RWPE2 (cell line): ENCODE results near the gene ARFIP1.

ENCODE experiments used
- ATAC-seq: fragments of 200-7000 bp; cut with Tn5 transposase; 3 replicates; pipeline ENCODE4 v1.9.1; 2021; ENCODE audit warnings: low read depth
- DNase-seq: peaks from one replicate; pipeline ENCODE4 v3.0.0-alpha.2; 2020; ENCODE audit warnings: low spot score
- H3K27ac ChIP-seq: fragments of 450-650 bp; 2 replicates; pipeline ENCODE4 v1.5.1; 2017; ENCODE audit warnings: mild to moderate bottlenecking; ENCODE audit not compliant: poor library complexity, severe bottlenecking
- H3K27me3 ChIP-seq: fragments of 250-450 bp; sonication (Bioruptor Pico); 2 replicates; pipeline ENCODE4 v1.5.1; 2021; ENCODE audit warnings: mild to moderate bottlenecking, moderate library complexity; ENCODE audit not compliant: insufficient read depth, poor library complexity, severe bottlenecking
- H3K36me3 ChIP-seq: fragments of 250-450 bp; sonication (Bioruptor Pico); 2 replicates; pipeline ENCODE4 v1.5.1; 2020; ENCODE audit warnings: low read depth, mild to moderate bottlenecking, moderate library complexity
- H3K4me1 ChIP-seq: fragments of 250-450 bp; sonication (Bioruptor Pico); 2 replicates; pipeline ENCODE4 v1.5.1; 2021; ENCODE audit warnings: mild to moderate bottlenecking, moderate library complexity; ENCODE audit not compliant: insufficient read depth, poor library complexity, severe bottlenecking
- H3K4me3 ChIP-seq: fragments of 250-450 bp; sonication (Bioruptor Pico); 2 replicates; pipeline ENCODE4 v1.5.1; 2021; ENCODE audit warnings: mild to moderate bottlenecking, moderate library complexity; ENCODE audit not compliant: severe bottlenecking
- H3K9me3 ChIP-seq: fragments of 250-450 bp; sonication (Bioruptor Pico); 2 replicates; pipeline ENCODE4 v1.5.1; 2021; ENCODE audit warnings: mild to moderate bottlenecking, moderate library complexity; ENCODE audit not compliant: severe bottlenecking
- CTCF ChIP-seq: fragments of 450-650 bp; IDR thresholded peaks from one replicate; pipeline ENCODE4 v1.5.1; 2017; ENCODE audit warnings: mild to moderate bottlenecking, moderate library complexity; ENCODE audit not compliant: poor library complexity, severe bottlenecking

ARFIP1 gene

GRCh38 chr4:152945639-152946038 lies 165.9 kb downstream of the ARFIP1 start:
- TF ChIP-seq CTCF = no peak
- ATAC-seq (no peak), DNase-seq (no peak)
- Histone ChIP-seq H3K4me3 (no peak overlapping the region), H3K9me3 (no peaks in the 10 kb centered on the region), H3K4me1 (no peaks in the 10 kb centered on the region), H3K27me3 (no peaks in the 10 kb centered on the region), H3K36me3 (peaks cover 8% of the 10 kb centered on the region), H3K27ac (no peak overlapping the region)

- H3K27me3 ChIP-seq = no peaks in the 10 kb centered on the region
- H3K4me1 ChIP-seq = no peaks in the 10 kb centered on the region
- DNase-seq (no peak), ATAC-seq (no peak)
- H3K36me3 ChIP-seq = peaks cover 8% of the 10 kb centered on the region
- H3K27ac ChIP-seq = no peak overlapping the region
- no peak overlapping the region for H3K4me3 ChIP-seq
- no peaks in the 10 kb centered on the region for H3K9me3 ChIP-seq
- no peak for TF ChIP-seq CTCF
Measured at GRCh38 chr4:152946446-152946845, 166.7 kb downstream of the ARFIP1 start.

GRCh38 chr4:152947311-152947710 lies 167.6 kb downstream of the ARFIP1 start:
- no peak for TF ChIP-seq CTCF
- DNase-seq (no peak), ATAC-seq (no peak)
- Histone ChIP-seq H3K27ac (no peak overlapping the region), H3K9me3 (no peaks in the 10 kb centered on the region), H3K4me1 (no peaks in the 10 kb centered on the region), H3K4me3 (no peak overlapping the region), H3K27me3 (no peaks in the 10 kb centered on the region), H3K36me3 (peaks cover 12% of the 10 kb centered on the region)

GRCh38 chr4:152949930-152950329 lies 170.2 kb downstream of the ARFIP1 start:
- no peak overlapping the region for H3K4me3 ChIP-seq
- no peaks in the 10 kb centered on the region for H3K4me1 ChIP-seq
- no peak for DNase-seq
- H3K36me3 ChIP-seq = peaks cover 13% of the 10 kb centered on the region
- H3K27ac ChIP-seq = no peak overlapping the region
- no peak for ATAC-seq
- no peaks in the 10 kb centered on the region for H3K27me3 ChIP-seq
- no peak for TF ChIP-seq CTCF
- H3K9me3 ChIP-seq = no peaks in the 10 kb centered on the region

GRCh38 chr4:152950402-152951274 lies 170.9 kb downstream of the ARFIP1 start:
- Histone ChIP-seq H3K27ac (no peak overlapping the region), H3K4me3 (no peak overlapping the region), H3K4me1 (no peaks in the 10 kb centered on the region), H3K36me3 (peaks cover 18% of the 10 kb centered on the region), H3K9me3 (no peaks in the 10 kb centered on the region), H3K27me3 (no peaks in the 10 kb centered on the region)
- ATAC-seq (no peak), DNase-seq (no peak)
- TF ChIP-seq CTCF = no peak
